Smooth muscle cell (in vitro differentiated cells): ENCODE measurements around the gene BLOC1S6. TPM values are rescaled to one million over a fixed set of nuclear protein-coding genes. Genes with fewer than 3 reads are reported as not detected.
"Not testable (repeated sequence)": the region's sequence is repeated elsewhere in the genome, so short reads cannot be mapped to it uniquely, and the experiment has no call there.

Source experiments
- DNase-seq: peaks from one replicate; lab custom pipeline; 2025; ENCODE audit not compliant: unreplicated experiment; lab: John Stamatoyannopoulos, UW
- H2AFZ ChIP-seq: fragments of 200-600 bp; sonication (generic); 2 replicates; pipeline ENCODE4 v1.6.0; 2016; ENCODE audit warnings: antibody characterized with exemption, low read depth, mild to moderate bottlenecking
- H3F3A ChIP-seq: fragments of 200-600 bp; sonication (generic); 2 replicates; pipeline ENCODE4 v1.6.0; 2017; ENCODE audit warnings: antibody characterized with exemption, low read depth
- H3K27ac ChIP-seq: fragments of 200-600 bp; sonication (generic); 2 replicates; pipeline ENCODE4 v1.5.1; 2016; ENCODE audit warnings: low read depth, mild to moderate bottlenecking
- H3K27me3 ChIP-seq: fragments of 200-600 bp; sonication (generic); 2 replicates; pipeline ENCODE4 v1.6.1; 2016; ENCODE audit warnings: low read depth, mild to moderate bottlenecking
- H3K36me3 ChIP-seq: fragments of 200-600 bp; sonication (generic); 2 replicates; pipeline ENCODE4 v1.5.1; 2016; ENCODE audit warnings: low read depth
- H3K4me1 ChIP-seq: fragments of 200-600 bp; sonication (generic); 2 replicates; pipeline ENCODE4 v1.5.1; 2016; ENCODE audit warnings: low read depth
- H3K4me2 ChIP-seq: fragments of 200-600 bp; sonication (generic); 2 replicates; pipeline ENCODE4 v1.6.0; 2016; ENCODE audit warnings: mild to moderate bottlenecking
- H3K4me3 ChIP-seq: fragments of 200-600 bp; sonication (generic); 2 replicates; pipeline ENCODE4 v1.5.1; 2016; ENCODE audit warnings: mild to moderate bottlenecking
- H3K79me2 ChIP-seq: fragments of 200-600 bp; sonication (generic); 2 replicates; pipeline ENCODE4 v1.6.0; 2016; ENCODE audit warnings: low read depth, mild to moderate bottlenecking
- H3K9ac ChIP-seq: fragments of 200-600 bp; sonication (generic); 2 replicates; pipeline ENCODE4 v1.6.0; 2016; ENCODE audit warnings: low read depth
- H3K9me3 ChIP-seq: fragments of 200-600 bp; sonication (generic); replicated peaks from 2 replicates; pipeline ENCODE4 v1.5.1; 2016; ENCODE audit warnings: low read depth
- H4K20me1 ChIP-seq: fragments of 200-600 bp; sonication (generic); 2 replicates; pipeline ENCODE4 v1.6.0; 2016; ENCODE audit warnings: low read depth
- CTCF ChIP-seq: fragments of 200-600 bp; sonication (generic); IDR thresholded peaks from 2 replicates; pipeline ENCODE4 v1.5.1; 2017; ENCODE audit warnings: borderline replicate concordance, mild to moderate bottlenecking, antibody characterized with exemption; ENCODE audit not compliant: insufficient read depth, poor library complexity, severe bottlenecking
- WGBS: methylation state at CpG from one replicate; pipeline ENCODE4 v1.1.7; 2016; ENCODE audit warnings: low lambda C conversion rate; 5-methylcytosine and 5-hydroxymethylcytosine counted together
- polyA plus RNA-seq: library from polyadenylated mRNA; unstranded; fragments of >200 nt; fragmentation: Nextera tagmentation; extraction: Ambion mirVana; gene quantifications from 2 replicates; pipeline ENCODE4 v1.2.1, GENCODE V29; 2016
- total RNA-seq: library from RNA; depleted of rRNA; stranded (reverse); fragments of >200 nt; gene quantifications from 2 replicates; pipeline ENCODE4 v1.2.3, GENCODE V29; 2014

The BLOC1S6 gene
- total and polyA plus RNA-seq, 2 experiments from 2014 or later: 34.8 to 50.3 TPM

DNA sequence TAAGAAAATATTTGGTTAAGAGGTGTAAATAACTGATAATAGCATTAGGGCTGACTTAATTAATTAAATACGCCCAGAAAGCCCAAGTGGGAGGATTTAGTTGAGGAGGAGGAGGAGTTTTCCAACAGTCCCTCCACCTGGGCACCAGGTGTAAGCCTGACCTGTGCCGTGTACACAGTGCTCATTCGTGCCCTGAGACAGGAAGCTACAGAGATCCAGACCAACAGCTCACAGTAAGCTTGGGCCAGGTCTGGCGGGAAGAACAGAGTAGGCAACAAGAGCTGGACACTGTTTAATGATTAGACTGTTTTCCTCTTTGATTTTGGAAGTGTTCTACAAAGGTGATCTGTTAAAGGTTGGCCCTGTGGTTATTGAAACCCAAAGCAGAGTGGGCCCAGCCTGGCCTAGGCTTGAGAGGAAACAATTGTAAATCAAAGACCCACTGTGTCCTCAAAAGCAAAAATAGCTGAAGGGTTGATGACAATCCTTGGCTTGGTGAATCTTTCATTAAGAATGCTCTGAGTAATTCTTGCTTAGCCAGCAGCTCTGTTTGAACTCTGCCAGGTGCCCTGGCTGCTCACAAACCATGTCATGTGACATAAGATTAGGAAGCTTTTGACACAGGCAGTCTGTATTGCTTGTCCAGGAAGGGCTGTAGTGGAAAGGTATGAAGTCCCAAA, 61.5 kb downstream of the BLOC1S6 start:
- no peaks in the 10 kb centered on the region for H3K79me2 ChIP-seq
- 83% methylated on average over 4 of the region's 4 CpGs for WGBS
- H4K20me1 ChIP-seq: no peaks in the 10 kb centered on the region
- peak overlapping the region; percentile 84 for H3K27ac ChIP-seq
- DNase-seq: no peak
- no peak for TF ChIP-seq CTCF
- peak overlapping the region; percentile 18 for H3K4me2 ChIP-seq
- no peaks in the 10 kb centered on the region for H3K9me3 ChIP-seq
- peaks cover 7% of the 10 kb centered on the region for H3F3A ChIP-seq
- H3K36me3 ChIP-seq: no peaks in the 10 kb centered on the region
- peaks cover 4% of the 10 kb centered on the region for H3K4me1 ChIP-seq
- no peak overlapping the region for H2AFZ ChIP-seq
- no peak overlapping the region for H3K4me3 ChIP-seq
- peak overlapping the region; percentile 27 for H3K9ac ChIP-seq
- no peaks in the 10 kb centered on the region for H3K27me3 ChIP-seq

DNA sequence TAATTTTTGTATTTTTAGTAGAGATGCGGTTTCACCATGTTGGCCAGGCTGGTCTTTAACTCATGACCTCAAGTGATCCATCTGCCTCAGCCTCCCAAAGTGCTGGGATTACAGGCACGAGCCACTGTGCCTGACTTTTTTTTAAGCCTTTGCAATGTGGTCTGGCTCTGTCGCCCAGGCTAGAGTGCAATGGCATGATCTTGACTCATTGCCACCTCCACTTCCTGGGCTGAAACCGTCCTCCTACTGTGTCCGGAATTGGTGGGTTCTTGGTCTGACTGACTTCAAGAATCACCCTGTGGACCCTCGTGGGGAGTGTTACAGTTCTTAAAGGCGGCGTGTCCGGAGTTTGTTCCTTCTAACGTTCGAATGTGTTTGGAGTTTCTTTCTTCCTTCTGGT, 62.8 kb downstream of the BLOC1S6 start:
- not testable (repeated sequence) for H3K27me3 ChIP-seq, H3K9me3 ChIP-seq, DNase-seq, H2AFZ ChIP-seq, H3K27ac ChIP-seq, H3K4me3 ChIP-seq, H3K4me1 ChIP-seq, H3K9ac ChIP-seq, H3K4me2 ChIP-seq, H3K36me3 ChIP-seq, H4K20me1 ChIP-seq, H3F3A ChIP-seq, H3K79me2 ChIP-seq
- 64% methylated on average over 11 of the region's 11 CpGs for WGBS

DNA sequence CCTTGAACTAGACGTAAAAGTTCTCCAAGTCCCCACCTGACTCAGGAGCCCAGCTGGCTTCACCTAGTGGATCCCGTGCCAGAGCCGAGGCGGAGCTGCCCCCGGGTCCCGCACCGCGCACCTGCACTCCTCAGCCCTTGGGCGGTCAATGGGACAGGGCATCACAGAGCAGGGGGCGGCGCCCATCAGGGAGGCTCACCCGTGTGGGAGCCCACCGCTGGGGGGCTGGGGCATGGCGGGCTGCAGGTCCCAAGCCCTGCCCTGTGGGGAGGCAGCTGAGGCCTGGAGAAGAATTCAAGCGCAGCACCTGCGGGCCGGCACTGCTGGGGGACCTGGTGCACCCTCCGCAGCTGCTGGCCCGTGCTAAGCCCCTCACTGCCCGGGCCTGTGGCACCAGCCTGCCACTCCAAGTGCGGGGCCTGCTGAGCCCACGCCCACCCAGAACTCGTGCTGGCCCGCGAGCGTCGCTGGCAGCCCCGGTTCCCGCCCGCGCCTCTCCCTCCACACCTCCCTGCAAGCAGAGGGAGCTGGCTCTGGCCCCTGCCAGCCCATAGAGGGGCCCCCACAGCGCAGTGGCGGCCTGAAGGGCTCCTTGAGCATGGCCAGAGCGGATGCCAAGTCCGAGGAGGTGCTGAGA, 63.8 kb downstream of the BLOC1S6 start:
- TF ChIP-seq CTCF: no peak
- Histone ChIP-seq H3K9me3 (no peaks in the 10 kb centered on the region), H3K27ac (no peak overlapping the region), H2AFZ (no peak overlapping the region), H4K20me1 (no peaks in the 10 kb centered on the region), H3K36me3 (no peaks in the 10 kb centered on the region), H3K79me2 (no peaks in the 10 kb centered on the region), H3F3A (peaks cover 4% of the 10 kb centered on the region), H3K4me1 (no peaks in the 10 kb centered on the region), H3K27me3 (no peaks in the 10 kb centered on the region), H3K9ac (no peak overlapping the region), H3K4me2 (no peak overlapping the region), H3K4me3 (no peak overlapping the region)
- DNase-seq: no peak
- WGBS: 97% methylated on average over 31 of the region's 35 CpGs

DNA sequence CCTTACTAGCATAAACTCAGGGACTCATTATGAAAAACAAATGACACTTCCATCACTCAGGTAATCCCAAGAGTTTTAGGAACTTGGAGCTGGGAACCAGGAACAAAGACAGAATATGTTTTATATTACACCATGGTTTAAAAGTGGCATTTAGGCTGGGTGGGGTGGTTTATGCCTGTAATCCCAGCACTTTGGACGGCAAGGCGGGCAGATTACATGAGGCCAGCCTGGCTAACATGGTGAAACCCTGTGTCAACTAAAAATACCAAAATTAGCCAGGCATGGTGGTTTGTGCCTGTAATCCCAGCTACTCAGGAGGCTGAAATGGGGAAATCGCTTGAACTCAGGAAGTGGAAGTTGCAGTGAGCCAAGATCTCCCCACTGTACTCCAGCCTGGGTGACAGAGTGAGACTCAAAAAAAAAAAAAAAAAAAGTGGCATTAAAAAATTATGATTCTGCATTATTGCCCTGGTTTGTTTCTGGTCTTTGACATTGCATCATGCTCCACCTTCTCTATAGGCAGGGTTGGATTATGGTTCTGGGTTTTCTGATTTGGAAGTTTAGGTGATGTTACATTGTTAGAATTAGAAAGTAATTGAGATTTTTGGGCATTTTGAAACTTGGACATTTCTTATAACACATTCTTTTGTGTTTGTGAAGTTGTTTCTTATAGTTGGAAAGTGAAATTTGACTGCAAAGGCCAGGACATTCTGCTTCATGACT, 66.7 kb downstream of the BLOC1S6 start:
- Histone ChIP-seq H3K4me1 (no peaks in the 10 kb centered on the region), H3K4me2 (no peak overlapping the region), H3K79me2 (no peaks in the 10 kb centered on the region), H3K9ac (no peak overlapping the region), H3K27ac (no peak overlapping the region), H3F3A (no peaks in the 10 kb centered on the region), H2AFZ (no peak overlapping the region), H4K20me1 (no peaks in the 10 kb centered on the region), H3K9me3 (no peaks in the 10 kb centered on the region), H3K27me3 (no peaks in the 10 kb centered on the region), H3K36me3 (no peaks in the 10 kb centered on the region), H3K4me3 (no peak overlapping the region)
- no peak for TF ChIP-seq CTCF
- 97% methylated on average over 3 of the region's 3 CpGs for WGBS
- DNase-seq: no peak
